Measurements from ENCODE around the gene HP1BP3.

HP1BP3 gene

GRCh38 chr1:20711285-20712214 lies 75.6 kb downstream of the HP1BP3 start:
- DNase-seq = peak; percentile 14

GRCh38 chr1:20710469-20711284 lies 76.4 kb downstream of the HP1BP3 start:
- no peak for DNase-seq

GRCh38 chr1:20709868-20710267 lies 77.2 kb downstream of the HP1BP3 start:
- DNase-seq = no peak

- no peak for DNase-seq
Observed at GRCh38 chr1:20708891-20709290, 78.2 kb downstream of the HP1BP3 start.

- DNase-seq = no peak
Observed at GRCh38 chr1:20708057-20708456, 79.0 kb downstream of the HP1BP3 start.

GRCh38 chr1:20706841-20707240 lies 80.3 kb downstream of the HP1BP3 start:
- no peak for DNase-seq

GRCh38 chr1:20705203-20705755 lies 81.8 kb downstream of the HP1BP3 start:
- DNase-seq = peak; percentile 56

GRCh38 chr1:20704390-20705202 lies 82.5 kb downstream of the HP1BP3 start:
- no peak for DNase-seq

- DNase-seq = no peak
Observed at GRCh38 chr1:20703124-20703756, 83.9 kb downstream of the HP1BP3 start.

GRCh38 chr1:20702416-20702815 lies 84.7 kb downstream of the HP1BP3 start:
- no peak for DNase-seq

- no peak for DNase-seq
Observed at GRCh38 chr1:20701847-20702246, 85.3 kb downstream of the HP1BP3 start.

GRCh38 chr1:20701446-20701845 lies 85.7 kb downstream of the HP1BP3 start:
- DNase-seq = no peak

- DNase-seq = no peak
Observed at GRCh38 chr1:20700636-20701215, 86.4 kb downstream of the HP1BP3 start.

- no peak for DNase-seq
Observed at GRCh38 chr1:20699558-20699957, 87.5 kb downstream of the HP1BP3 start.

GRCh38 chr1:20698195-20698910 lies 88.8 kb downstream of the HP1BP3 start:
- DNase-seq = peak; percentile 83

- DNase-seq = no peak
Observed at GRCh38 chr1:20697563-20697962, 89.5 kb downstream of the HP1BP3 start.

- peak; percentile 95 for DNase-seq
Observed at GRCh38 chr1:20696397-20697333, 90.4 kb downstream of the HP1BP3 start.

- no peak for DNase-seq
Observed at GRCh38 chr1:20695515-20695914, 91.6 kb downstream of the HP1BP3 start.

- no peak for DNase-seq
Observed at GRCh38 chr1:20693623-20694022, 93.5 kb downstream of the HP1BP3 start.
